T47D (cell line): ENCODE results near the gene HP1BP3.

Experiments
- DNase-seq, 2 experiments: peaks; one replicate each; pipeline versions ENCODE4 v3.0.0 to v3.0.0-alpha.2; 2011 to 2012; ENCODE audit warnings: low read depth in 1 of 2, low spot score in 1 of 2
- JUND ChIP-seq: IDR thresholded peaks from 2 replicates; pipeline ENCODE4 v1.6.1; 2012; ENCODE audit warnings: low read depth
- in situ Hi-C: cut with HindIII; loops from 2 replicates; pipeline ENCODE4 v1.10.0; 2016; ENCODE audit warnings: low sequenced_read_pairs, low pct_unique_long_range_greater_than_20kb

HP1BP3 gene

GRCh38 chr1:20787029-20787839 is at the start of gene HP1BP3:
TSS of gene HP1BP3 (minus strand) at chr1:20787307. CDS start at chr1:20780440, 6,867 bp downstream.
- in situ Hi-C loops, result no loop called here
- no peak for TF ChIP-seq JUND
- DNase-seq, result peak; percentile 45 to 75

GRCh38 chr1:20836230-20836629 is 49.1 kb upstream of the HP1BP3 start:
- in situ Hi-C loops, result no loop called here
- no peak for DNase-seq
- no peak for TF ChIP-seq JUND

- in situ Hi-C loops, result no loop called here
- DNase-seq, result no peak
- no peak for TF ChIP-seq JUND
Observed at GRCh38 chr1:20834780-20835179, 47.7 kb upstream of the HP1BP3 start.

GRCh38 chr1:20834192-20834591 is 47.1 kb upstream of the HP1BP3 start:
- in situ Hi-C loops, result no loop called here
- no peak for DNase-seq
- TF ChIP-seq JUND, result no peak

- in situ Hi-C loops, result no loop called here
- no peak for DNase-seq
Observed at GRCh38 chr1:20830378-20830777, 43.3 kb upstream of the HP1BP3 start.

GRCh38 chr1:20829946-20830345 is 42.8 kb upstream of the HP1BP3 start:
- in situ Hi-C loops, result no loop called here
- no peak for TF ChIP-seq JUND
- DNase-seq, result no peak

More at GRCh38 chr1:20830378-20830777, 43.3 kb upstream of the HP1BP3 start:
- no peak for TF ChIP-seq JUND

GRCh38 chr1:20829531-20829930 is 42.4 kb upstream of the HP1BP3 start:
- in situ Hi-C loops, result no loop called here
- no peak for TF ChIP-seq JUND
- DNase-seq, result no peak

GRCh38 chr1:20823845-20824244 is 36.7 kb upstream of the HP1BP3 start:
- TF ChIP-seq JUND, result no peak
- in situ Hi-C loops, result no loop called here
- DNase-seq, result no peak

GRCh38 chr1:20821466-20821865 is 34.4 kb upstream of the HP1BP3 start:
- no peak for TF ChIP-seq JUND
- no peak for DNase-seq
- in situ Hi-C loops, result no loop called here

GRCh38 chr1:20819818-20820217 is 32.7 kb upstream of the HP1BP3 start:
- DNase-seq, result no peak
- in situ Hi-C loops, result no loop called here
- TF ChIP-seq JUND, result no peak

GRCh38 chr1:20814534-20814871 is 27.4 kb upstream of the HP1BP3 start:
- no peak for DNase-seq
- TF ChIP-seq JUND, result no peak
- in situ Hi-C loops, result no loop called here

GRCh38 chr1:20811916-20812315 is 24.8 kb upstream of the HP1BP3 start:
- DNase-seq, result no peak
- TF ChIP-seq JUND, result no peak
- in situ Hi-C loops, result no loop called here

GRCh38 chr1:20793236-20793635 is 6.1 kb upstream of the HP1BP3 start:
- in situ Hi-C loops, result no loop called here
- no peak for TF ChIP-seq JUND
- no peak for DNase-seq

- no peak for DNase-seq
- in situ Hi-C loops, result no loop called here
- no peak for TF ChIP-seq JUND
Observed at GRCh38 chr1:20792196-20792595, 5.1 kb upstream of the HP1BP3 start.
